ENCODE results near the gene SH3TC2. TPM values are rescaled to one million over a fixed set of nuclear protein-coding genes. Genes with fewer than 3 reads are reported as not detected.

SH3TC2 gene
- total RNA-seq, 1 experiment from 2014 or later: 38.8 TPM

- peaks cover 42% of the 10 kb centered on the region for H3K4me1 ChIP-seq (replicated peaks; ENCODE audit: insufficient read depth)
- ChIA-PET CTCF (interaction anchor here (0.5 kb wide), 1 partner anchor 611 kb away, joined by 4 read pairs; no protein-coding TSS in a partner anchor), POLR2A (ENCODE audit: unreplicated experiment) (interaction anchor here (0.6 kb wide), 1 partner anchor 268 kb away, joined by 5 read pairs; no protein-coding TSS in a partner anchor)
- H3K27me3 ChIP-seq (ENCODE audit: insufficient read depth, low read depth): no peaks in the 10 kb centered on the region
- intact Hi-C loops (cut with micrococcal nuclease; ENCODE audit: unreplicated experiment): loop anchor here (1.0 to 10.0 kb wide), 2 partner anchors 29 to 846 kb away; no protein-coding TSS in a partner anchor
- H3K9me2 ChIP-seq (ENCODE audit: insufficient read depth): no peaks in the 10 kb centered on the region; the same call in 1 of the 2 replicates
- H4K20me1 ChIP-seq (ENCODE audit: insufficient read depth): no peaks in the 10 kb centered on the region
- BruUV-seq (replicated peaks): no TSS peak
- H3K79me2 ChIP-seq (ENCODE audit: low read depth): no peaks in the 10 kb centered on the region
- peaks cover 8% of the 10 kb centered on the region; the same call in 1 of the 2 replicates for H3F3A ChIP-seq (ENCODE audit: insufficient read depth, low read depth)
- H2AFZ ChIP-seq: no peak overlapping the region
- peak overlapping the region; percentile 27 for H3K4me2 ChIP-seq
- H3K36me3 ChIP-seq (ENCODE audit: low read depth): 0 out of 2 replicates have a peak, but pooled peaks cover 4% of the 10 kb centered on the region
- H3K27ac ChIP-seq: peak overlapping the region; percentile 78
- H3K9me3 ChIP-seq (ENCODE audit: insufficient read depth, low read depth): no peaks in the 10 kb centered on the region
- DNase-seq: peak in 1 of 2 experiments; percentile 43
- H3K4me3 ChIP-seq: no peak overlapping the region
- TF ChIP-seq CTCF (conservative IDR thresholded peaks at IDR 0.05) (no peak), EZH2 (IDR thresholded peaks at IDR 0.05; ENCODE audit: low read depth) (no peak)
Observed at GRCh38 chr5:149030838-149031397, 31.9 kb downstream of the SH3TC2 start.

- BruUV-seq (replicated peaks): no TSS peak
- peak; percentile 55 to 88 for DNase-seq
- H3K4me1 ChIP-seq (replicated peaks; ENCODE audit: insufficient read depth): peaks cover 37% of the 10 kb centered on the region
- H2AFZ ChIP-seq: no peak overlapping the region
- ChIA-PET POLR2A (ENCODE audit: unreplicated experiment) (interaction anchor here (0.5 to 0.6 kb wide), 3 partner anchors 42 to 295 kb away, joined by 5 to 11 read pairs (median 8); no protein-coding TSS in a partner anchor), CTCF (interaction anchor here (0.8 to 1.0 kb wide), 2 partner anchors 289 to 297 kb away, joined by 3 to 4 read pairs; no protein-coding TSS in a partner anchor)
- H3K36me3 ChIP-seq (ENCODE audit: low read depth): 0 out of 2 replicates have a peak, but pooled peaks cover 4% of the 10 kb centered on the region
- no peaks in the 10 kb centered on the region for H3K9me3 ChIP-seq (ENCODE audit: insufficient read depth, low read depth)
- no peak overlapping the region for H3K4me3 ChIP-seq
- peak overlapping the region; percentile 27 for H3K4me2 ChIP-seq
- no peaks in the 10 kb centered on the region for H3K79me2 ChIP-seq (ENCODE audit: low read depth)
- TF ChIP-seq EZH2 (IDR thresholded peaks at IDR 0.05; ENCODE audit: low read depth) (no peak), CTCF (conservative IDR thresholded peaks at IDR 0.05) (no peak)
- no peaks in the 10 kb centered on the region for H4K20me1 ChIP-seq (ENCODE audit: insufficient read depth)
- no peaks in the 10 kb centered on the region; the same call in 1 of the 2 replicates for H3K9me2 ChIP-seq (ENCODE audit: insufficient read depth)
- H3K27ac ChIP-seq: peak overlapping the region; percentile 78
- H3F3A ChIP-seq (ENCODE audit: insufficient read depth, low read depth): peaks cover 8% of the 10 kb centered on the region; the same call in 1 of the 2 replicates
- intact Hi-C loops (cut with micrococcal nuclease; ENCODE audit: unreplicated experiment): loop anchor here (1.0 to 10.0 kb wide), 2 partner anchors 28 to 846 kb away; no protein-coding TSS in a partner anchor
- no peaks in the 10 kb centered on the region for H3K27me3 ChIP-seq (ENCODE audit: insufficient read depth, low read depth)
Observed at GRCh38 chr5:149030392-149030791, 32.5 kb downstream of the SH3TC2 start.

- intact Hi-C loops (cut with micrococcal nuclease; ENCODE audit: unreplicated experiment): no loop called here
- Histone ChIP-seq H4K20me1 (ENCODE audit: insufficient read depth) (no peaks in the 10 kb centered on the region), H3K27me3 (ENCODE audit: insufficient read depth, low read depth) (no peaks in the 10 kb centered on the region), H3K4me2 (no peak overlapping the region), H3K9me3 (ENCODE audit: insufficient read depth, low read depth) (no peaks in the 10 kb centered on the region), H3K27ac (no peak overlapping the region), H3K36me3 (ENCODE audit: low read depth) (0 out of 2 replicates have a peak, but pooled peaks cover 7% of the 10 kb centered on the region), H3K4me3 (no peak overlapping the region), H3K9me2 (ENCODE audit: insufficient read depth) (no peaks in the 10 kb centered on the region; the same call in 1 of the 2 replicates), H3K79me2 (ENCODE audit: low read depth) (no peaks in the 10 kb centered on the region), H2AFZ (no peak overlapping the region), H3F3A (ENCODE audit: insufficient read depth, low read depth) (peaks cover 15% of the 10 kb centered on the region; the same call in 1 of the 2 replicates), H3K4me1 (replicated peaks; ENCODE audit: insufficient read depth) (peaks cover 32% of the 10 kb centered on the region)
- no peak for TF ChIP-seq EZH2 (IDR thresholded peaks at IDR 0.05; ENCODE audit: low read depth)
- no peak for TF ChIP-seq CTCF (conservative IDR thresholded peaks at IDR 0.05)
- no TSS peak for BruUV-seq (replicated peaks)
- CTCF ChIA-PET: no interaction called here
- DNase-seq: no peak
- POLR2A ChIA-PET (ENCODE audit: unreplicated experiment): no interaction called here
Observed at GRCh38 chr5:149028984-149029383, 33.9 kb downstream of the SH3TC2 start.

Measured in PC-9 (cell line).